A673 (cell line): Measurements from ENCODE around the gene NAXD.

Experiments used
- CTCF ChIP-seq: fragments of 300-800, 200-600 bp; sonication (generic); conservative IDR thresholded peaks from 2 replicates; pipeline ENCODE4 v1.5.1; 2017; ENCODE audit warnings: low read depth, mild to moderate bottlenecking, antibody characterized with exemption, low read length, moderate library complexity, mixed read lengths
- EZH2 ChIP-seq: fragments of 200-600 bp; sonication (generic); IDR thresholded peaks from 2 replicates; pipeline ENCODE4 v1.6.1; 2017; ENCODE audit warnings: borderline replicate concordance, low read depth, mild to moderate bottlenecking, mixed read lengths, antibody characterized with exemption, low read length; ENCODE audit not compliant: poor library complexity, severe bottlenecking

- no peak for TF ChIP-seq CTCF
- TF ChIP-seq EZH2: no peak
Observed at GRCh38 chr13:110651271-110651670, 35.9 kb downstream of the NAXD start.
